GM19025 (cell line): ENCODE measurements around the gene DHRSX.
"Not testable (repeated sequence)": the region's sequence is repeated elsewhere in the genome, so short reads cannot be mapped to it uniquely, and the experiment has no call there.

Source experiments
- ATAC-seq: cut with Tn5 transposase; IDR thresholded peaks from one replicate; pipeline ENCODE4 v1.9.1; 2021; ENCODE audit warnings: mild to moderate bottlenecking, low read depth, moderate library complexity; ENCODE audit not compliant: unreplicated experiment

DHRSX gene

DNA sequence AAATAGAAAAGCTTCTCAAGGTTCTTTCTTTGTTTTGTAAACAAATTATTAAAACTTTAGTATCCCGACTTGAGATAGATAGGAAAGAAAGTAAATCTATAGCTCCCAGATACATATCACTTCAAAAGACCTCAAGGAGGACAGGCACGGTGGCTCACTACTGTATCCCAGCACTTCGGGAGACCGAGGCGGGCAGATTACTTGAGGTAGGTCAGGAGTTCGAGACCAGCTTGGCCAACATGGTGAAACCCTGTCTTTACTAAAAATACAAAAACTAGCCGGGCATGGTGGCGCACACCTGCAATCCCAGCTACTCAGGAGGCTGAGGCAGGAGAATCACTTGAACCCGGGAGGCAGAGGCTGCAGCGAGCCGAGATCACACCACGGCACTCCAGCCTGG lies 260.0 kb downstream of the DHRSX start:
- ATAC-seq: not testable (repeated sequence)

DNA sequence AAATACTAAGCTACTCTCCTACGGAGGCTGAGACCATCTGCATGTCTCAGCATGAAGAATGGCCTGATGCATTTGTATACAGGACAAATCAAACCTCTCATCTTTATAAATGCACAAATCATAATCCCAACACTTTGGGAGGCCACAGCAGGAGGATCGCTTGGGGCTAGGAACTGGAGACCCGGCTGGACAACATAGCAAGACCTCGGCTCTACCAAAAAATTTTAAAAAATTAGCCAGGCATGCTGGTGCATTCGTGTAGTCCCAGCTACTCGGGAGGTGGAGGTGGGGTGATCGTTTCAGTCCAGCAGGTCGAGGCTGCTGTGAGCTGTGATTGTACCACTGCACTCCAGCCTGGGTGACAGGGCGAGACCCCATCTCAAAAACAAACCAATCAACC lies 262.8 kb downstream of the DHRSX start:
- no peak for ATAC-seq

DNA sequence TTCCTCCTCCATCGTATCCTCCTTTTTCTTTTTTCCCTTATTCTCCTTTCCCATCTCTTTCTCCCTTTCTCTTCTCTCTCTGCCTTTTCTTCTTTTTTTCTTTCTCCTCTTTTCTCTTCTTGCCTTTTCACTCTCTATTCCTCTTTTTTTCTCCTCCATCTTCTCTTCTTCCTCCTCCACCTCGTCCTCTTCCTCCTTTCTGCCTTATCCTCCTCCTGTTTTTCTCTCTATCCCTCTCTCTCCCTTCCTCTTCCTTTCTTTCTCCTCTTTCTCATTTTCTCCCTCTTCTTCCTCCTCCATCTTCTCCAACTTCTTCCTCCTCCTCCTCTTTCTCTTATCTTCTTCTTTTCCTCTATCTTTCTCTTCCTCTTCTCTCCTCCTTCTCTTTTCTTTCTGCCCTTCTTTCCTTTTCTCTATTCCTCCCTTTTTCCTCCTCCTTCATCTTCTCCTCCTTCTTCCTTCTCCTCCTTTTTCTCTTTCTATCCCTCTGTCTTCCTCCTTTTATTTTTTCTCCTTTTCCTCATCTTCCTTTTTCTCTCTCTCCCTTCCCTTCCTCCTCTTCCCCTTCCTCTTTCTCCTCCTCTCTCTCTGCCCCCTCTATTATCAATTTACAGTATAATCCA lies 269.1 kb downstream of the DHRSX start:
- no peak for ATAC-seq

DNA sequence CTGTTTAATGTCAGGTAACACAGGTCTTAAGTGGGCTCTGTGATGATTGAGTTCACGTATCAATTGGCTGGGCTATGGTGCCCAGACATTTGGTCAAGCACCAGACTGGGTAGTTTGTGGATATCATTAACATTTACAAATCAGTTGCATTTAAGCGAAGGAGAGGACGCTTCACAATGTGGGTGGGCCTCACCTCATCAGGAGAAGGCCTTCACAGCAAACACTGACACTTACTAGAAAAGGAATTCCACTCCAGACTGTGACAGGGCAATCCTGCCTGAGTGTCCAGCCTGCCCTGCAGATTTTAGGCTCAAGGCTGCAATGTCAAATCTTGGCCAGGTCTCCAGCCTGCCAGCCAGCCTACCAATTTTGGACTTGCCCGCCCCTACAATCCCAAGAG lies 270.3 kb downstream of the DHRSX start:
- no peak for ATAC-seq

DNA sequence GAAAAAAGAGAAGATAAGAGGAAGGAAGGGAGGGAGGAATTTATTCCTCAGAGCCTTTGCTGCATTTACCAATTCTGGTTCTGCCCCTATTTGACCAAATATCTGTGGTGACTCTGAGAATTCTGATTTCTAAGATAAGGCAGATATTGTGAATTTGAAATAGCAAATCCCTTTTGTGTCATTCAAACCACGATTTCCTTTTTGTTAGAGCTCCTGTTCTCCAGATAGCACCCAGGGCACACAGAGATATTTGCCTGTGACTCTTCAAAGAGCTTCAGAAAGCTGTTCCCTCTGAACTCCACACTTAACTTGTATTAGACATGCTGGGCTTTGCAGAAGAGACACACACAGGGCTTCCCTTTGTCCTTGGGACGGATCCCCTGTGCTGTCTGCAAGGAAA lies 272.2 kb downstream of the DHRSX start:
- no peak for ATAC-seq

DNA sequence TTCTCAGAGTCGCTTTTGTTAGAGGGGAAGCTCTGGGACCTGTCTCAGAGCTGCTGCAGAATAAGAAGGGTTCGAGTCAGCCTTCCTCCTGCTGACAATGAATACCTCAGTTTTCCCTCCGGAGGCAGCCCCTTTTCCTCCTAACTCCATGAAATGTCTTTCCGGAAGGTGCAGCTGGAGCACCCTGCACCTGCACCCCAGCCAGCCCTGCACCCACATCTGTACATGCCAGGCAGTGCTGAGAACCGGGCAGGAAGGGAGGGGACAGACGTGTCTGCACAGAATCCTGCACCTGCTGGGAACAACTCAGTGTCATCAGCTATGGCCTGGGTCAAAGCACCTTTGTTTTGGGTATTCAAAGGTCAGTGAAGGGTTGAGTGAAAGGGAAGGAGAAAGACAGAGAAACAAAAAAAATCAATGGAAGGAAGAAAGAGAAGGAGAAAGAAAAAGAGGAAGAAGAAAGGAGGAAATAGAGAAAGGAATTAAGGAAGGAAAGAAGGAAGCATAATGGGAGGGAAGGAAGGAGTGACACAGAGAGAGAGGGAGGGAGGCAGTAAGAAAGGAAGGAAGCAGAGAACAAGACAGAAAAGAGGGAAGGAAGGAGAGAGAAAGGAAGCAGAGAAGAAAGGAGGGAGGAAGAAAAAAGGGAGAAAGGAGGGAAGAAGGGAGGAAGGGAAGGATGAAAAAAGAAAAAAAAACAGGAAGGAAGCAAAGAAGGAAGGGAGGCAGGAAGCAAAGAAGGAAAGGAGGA lies 273.7 kb downstream of the DHRSX start:
- no peak for ATAC-seq

DNA sequence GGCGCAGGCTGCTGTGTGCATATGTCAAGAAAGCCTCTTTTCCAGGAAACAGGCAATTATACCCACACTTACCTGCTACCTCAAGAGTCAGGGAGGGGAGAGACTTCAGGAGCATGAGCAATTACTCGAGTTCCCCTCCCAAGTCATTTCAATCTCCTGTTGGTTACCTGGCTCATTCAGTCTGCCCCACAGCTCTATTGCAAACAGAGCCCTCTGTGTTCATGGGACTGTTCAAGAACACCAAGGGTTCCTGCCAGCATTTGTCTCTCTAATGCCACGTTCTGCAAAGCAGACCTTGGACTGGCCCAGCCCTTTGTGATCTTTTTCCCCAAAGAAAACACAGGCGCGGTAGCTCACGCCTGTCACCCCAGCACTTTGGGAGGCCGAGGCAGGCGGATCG lies 274.6 kb downstream of the DHRSX start:
- no peak for ATAC-seq

DNA sequence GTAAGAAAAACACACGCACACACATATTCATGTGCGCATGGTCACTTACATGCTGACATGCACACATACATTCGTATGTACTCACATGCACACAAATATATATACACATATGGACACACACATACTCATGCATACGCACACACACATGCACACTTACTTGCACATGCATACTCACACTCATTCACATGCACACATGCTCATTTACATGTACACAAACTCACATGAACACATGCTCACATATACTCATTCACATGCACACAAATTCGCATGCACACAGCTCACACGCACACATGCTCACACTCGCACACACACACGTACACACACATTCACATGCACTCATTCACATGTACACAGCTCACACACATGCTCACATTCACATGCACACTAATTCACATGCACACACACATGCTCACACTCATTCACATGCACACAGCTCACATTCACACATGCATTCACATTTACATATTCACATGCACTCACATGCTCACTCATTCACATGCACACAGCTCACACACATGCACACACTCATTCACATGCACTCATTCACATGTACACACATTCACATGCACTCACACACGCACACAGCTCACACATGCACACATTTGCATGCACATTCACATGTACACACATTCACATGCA lies 276.1 kb downstream of the DHRSX start:
- ATAC-seq: no peak

DNA sequence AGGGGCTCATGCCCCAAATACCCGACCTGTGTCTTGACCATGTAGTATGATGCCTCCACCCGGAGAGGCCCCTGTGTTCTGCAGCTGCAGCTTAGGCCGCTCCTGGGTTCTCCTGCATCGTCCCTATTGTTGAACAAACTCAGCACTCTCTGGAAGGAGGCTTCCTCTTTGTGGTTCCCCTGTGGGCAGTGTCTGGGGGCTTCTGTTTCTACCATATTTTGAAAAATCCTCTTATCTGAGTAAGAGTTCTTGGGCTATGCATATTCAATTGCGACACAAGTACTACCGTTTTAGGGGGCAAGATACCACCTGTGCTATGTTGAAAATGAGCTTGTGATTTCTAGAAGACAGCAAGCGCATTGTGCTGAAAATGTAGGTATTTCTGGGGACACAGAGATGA lies 276.6 kb downstream of the DHRSX start:
- ATAC-seq: no peak

DNA sequence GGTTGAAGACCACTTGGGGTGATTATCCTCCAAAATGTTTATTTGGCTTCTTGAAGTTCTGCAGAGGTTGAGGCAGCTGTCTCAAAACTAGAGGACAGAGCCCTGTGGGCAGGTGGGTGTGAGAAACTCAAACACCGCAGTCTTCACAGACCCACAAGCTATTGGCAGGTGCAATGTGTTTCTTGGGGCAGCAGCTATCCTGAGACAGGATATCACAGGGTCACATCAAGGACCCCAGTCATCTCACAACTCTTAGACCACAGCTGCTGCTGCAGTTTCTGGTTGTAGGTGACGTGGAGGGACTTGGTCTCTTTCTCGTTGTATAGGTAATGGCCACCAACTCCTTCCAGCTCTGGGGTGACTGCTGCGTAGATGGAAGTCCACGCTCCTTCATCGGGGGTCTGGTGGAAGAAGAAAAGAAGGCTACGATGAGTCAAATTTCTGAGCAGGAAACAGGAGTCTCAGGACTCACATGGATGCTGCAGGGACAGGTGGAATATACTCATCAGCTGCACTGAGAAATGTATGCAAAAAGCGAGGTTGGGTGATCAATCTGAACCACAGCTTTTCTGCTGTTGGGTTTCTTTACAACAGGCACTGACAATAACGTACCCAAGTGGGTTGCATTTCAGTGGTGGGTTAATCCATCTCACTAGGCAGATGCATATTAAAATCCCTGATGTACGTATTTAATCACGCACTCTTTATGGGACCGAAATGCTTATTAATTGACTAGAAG lies 279.8 kb downstream of the DHRSX start:
- no peak for ATAC-seq

DNA sequence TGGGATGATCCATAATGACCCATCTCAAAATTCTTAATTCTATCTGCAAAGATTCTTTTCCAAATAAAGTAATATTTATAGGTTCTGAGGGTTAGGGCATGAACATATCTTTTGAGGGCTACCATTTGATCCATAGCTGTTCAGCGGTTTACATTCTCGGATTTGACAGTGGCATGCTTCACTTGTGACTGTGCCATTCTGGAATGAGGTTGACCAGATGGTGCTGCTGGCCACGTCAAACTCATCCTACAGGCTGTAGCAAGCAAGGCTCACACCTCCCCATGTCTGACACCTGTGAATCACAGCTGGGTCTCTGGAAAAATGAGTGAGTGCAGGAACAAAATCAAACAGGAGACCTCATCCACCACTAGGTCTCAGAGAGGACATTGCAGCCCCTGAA lies 280.5 kb downstream of the DHRSX start:
- ATAC-seq: no peak

DNA sequence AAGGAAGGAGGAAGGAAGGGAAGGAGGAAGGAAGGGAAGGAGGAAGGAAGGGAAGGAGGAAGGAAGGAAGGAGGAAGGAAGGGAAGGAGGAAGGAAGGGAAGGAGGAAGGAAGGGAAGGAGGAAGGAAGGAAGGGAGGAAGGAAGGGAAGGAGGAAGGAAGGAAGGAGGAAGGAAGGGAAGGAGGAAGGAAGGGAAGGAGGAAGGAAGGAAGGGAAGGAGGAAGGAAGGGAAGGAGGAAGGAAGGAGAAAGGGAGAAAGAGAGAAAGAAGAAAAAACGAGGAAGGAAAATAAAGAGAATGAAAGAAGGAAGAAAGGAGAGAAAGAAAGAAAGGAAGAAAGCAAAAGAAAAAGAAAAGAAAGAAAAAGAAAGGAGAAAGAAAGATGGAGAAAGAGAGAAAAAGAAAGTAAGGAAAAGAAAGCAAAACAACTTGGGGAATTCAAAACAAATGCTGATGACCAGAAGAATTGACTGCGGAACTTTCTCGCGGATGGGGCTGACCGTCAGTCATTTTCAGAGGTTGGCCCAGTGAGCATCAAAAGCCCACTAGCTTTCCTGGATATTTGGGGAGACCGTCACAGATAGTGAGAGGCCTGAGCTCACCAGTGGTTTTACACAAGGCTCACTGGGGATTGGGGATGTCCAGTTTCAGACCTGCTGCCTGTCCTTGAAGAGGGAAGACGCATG lies 286.5 kb downstream of the DHRSX start:
- ATAC-seq: not testable (repeated sequence)

DNA sequence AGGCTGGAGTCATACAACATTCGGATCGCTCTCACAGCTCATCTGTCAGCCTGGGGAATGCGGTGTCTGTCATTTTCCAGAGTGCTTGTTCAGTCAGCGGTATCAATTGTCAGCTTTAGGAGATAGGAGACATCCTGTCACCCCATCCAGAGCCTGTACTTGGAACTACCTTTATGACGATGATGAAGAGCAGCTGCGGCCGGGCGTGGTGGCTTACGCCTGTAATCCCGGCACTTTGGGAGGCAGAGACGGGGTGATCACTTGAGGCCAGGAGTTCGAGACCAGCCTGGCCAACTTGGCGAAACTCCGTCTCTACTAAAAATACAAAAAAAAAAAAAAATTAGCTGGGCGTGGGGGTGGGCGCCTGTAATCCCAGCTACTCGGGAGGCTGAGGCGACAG lies 289.1 kb downstream of the DHRSX start:
- not testable (repeated sequence) for ATAC-seq

DNA sequence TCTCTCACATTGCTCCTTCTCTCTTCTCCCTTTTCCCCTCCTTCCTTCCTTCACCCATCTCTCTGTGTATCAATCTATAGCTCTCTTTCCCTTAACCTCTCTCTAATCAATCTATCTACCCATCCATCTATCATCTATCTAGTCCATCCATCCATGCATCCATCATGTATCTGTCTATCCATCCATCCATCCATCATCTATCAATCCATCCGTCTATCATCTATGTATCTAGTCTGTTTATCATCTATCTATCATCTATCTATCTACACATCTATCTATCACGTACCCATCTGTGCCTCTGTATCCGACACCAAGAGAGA lies 307.5 kb downstream of the DHRSX start:
- no peak for ATAC-seq

DNA sequence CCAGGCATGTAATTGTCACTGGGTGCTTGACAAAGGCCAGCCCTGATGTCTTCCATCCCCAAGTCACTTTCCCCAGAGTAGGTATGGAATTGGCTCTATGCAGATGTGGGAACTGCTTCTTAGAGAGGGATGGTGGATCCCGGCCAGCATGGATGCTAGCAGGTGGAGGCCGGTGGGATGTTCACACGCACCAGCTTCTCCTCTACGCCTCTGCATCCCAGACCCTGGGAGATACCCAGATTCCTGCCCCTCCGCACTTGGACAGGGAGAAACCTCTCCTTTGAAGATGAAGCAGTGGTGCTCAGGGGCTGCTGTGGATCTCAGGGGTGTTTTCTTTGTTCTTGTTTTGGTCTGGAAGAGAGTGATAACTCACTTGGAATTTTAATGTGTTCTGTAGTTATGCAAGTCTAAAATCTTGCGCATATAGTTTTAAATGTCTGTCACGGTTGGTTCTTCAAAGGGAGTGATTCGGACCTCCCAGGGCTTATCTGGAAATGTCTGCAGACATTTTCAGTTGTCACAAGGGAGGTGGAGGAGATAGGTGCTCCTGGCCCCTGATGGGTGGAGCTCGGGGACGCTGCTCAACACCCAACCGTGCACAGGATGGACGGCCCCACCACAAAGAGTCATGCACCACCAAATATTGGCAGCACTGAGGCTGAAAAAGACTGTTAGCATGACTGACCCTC lies 308.0 kb downstream of the DHRSX start:
- ATAC-seq: no peak

DNA sequence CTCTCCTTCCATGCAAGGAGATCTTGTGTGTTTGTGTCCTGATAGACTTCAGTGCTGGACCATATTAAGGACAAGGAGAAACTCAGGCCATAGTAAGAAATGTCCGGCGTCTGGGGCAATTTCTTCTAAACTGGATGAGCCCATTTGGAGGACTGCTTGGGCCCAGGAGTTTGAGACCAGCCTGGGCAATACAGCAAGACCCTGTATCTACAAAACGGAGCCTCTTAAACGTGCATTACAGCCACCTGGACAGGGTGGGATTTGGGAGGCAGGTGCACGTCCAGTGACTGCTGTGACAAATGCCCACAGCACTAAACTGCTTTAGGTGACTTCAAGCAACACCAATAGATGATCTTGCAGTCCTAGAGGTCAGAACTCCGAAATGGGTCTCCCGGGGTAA lies 311.9 kb downstream of the DHRSX start:
- ATAC-seq: no peak

DNA sequence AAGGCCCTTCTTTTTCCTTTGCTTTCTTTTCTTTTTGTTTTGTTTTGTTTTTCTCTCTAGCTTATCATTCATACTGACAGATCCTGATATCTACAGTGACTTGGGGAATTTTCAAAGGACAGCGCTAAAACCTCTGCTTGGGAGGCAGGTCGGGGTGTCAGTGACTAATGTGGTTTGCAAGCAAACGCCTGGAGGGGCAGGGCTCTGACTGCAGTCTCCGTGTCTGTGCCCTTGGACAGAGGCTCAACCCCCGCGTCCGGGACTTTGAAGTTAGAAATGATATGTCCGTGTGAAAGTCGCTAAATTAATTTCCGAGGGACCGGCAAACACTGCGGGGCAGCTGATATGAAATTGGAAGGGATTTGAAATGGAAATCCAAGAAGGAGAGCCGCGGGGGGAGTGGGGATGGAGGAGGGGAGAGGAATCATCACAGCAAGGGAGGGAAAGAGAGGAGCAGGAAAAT lies 312.4 kb downstream of the DHRSX start:
- no peak for ATAC-seq

DNA sequence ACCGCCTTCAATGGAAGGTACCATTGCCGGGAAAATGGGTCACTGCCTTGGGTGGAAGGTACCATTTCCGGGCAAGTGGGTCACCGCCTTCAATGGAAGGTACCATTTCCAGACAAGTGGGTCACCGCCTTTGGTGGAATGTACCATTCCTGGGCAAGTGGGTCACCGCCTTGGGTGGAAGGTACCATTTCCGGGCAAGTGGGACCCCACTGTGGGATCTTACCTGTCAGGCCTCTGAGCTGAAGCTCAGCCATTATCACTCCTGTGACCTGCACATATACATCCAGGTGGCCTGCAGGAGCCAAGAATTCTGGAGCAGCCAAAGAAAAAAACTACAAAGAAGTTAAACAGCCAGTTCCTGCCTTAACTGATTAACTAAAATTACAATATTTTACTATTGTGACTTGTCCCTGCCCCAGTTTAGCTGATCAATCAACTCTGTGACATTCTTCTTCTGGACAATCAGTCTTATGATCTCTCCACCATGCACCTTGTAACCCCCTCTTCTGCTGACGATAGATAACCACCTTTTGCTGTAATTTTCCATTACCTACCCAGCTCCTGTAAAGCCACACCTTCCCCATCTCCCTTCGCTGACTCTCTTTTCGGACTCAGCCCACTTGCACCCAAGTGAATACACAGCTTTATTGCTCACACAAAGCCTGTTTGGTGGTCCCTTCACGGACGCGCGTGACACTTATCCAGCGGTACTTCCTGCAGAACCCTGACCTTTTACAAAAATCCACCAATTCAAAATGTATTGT lies 313.2 kb downstream of the DHRSX start:
- ATAC-seq: no peak

DNA sequence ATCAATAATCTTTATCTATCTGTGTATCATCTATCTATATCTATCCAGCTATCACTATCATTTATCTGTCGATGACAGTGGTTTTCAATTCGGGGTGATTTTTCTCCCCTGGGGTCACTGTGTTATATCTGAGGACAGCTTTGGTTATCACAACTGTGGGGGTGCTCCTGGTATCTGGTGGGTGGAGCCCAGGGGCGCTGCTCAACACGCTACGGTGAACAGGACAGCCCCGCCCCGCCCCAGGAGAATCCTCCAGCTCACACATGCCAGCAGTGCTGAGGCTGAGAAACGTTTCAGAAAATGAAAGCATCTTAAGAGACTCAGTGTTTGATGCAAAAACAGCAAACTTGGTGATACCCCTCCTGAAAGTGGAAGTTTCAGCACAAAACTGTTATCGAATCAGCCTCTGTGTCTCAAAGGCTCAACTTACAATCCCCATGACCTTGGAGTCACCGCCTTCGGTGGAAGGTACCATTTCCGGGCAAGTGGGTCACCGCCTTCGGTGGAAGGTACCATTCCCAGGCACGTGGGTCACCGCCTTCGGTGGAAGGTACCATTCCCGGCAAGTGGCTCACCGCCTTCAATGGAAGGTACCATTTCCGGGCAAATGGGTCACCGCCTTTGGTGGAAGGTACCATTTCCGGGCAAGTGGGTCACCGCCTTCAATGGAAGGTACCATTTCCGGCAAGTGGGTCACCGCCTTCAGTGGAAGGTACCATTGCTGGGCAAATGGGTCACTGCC lies 315.3 kb downstream of the DHRSX start:
- no peak for ATAC-seq
